ENCODE measurements around the gene ADAR. TPM values are rescaled to one million over a fixed set of nuclear protein-coding genes. Genes with fewer than 3 reads are reported as not detected.
A peak's percentile ranks its signal among the peaks of the same experiment; 100 is the strongest.

ADAR gene
- total and polyA plus RNA-seq, 4 experiments from 2014 or later = 64.4 to 247 (median 201) TPM

DNA sequence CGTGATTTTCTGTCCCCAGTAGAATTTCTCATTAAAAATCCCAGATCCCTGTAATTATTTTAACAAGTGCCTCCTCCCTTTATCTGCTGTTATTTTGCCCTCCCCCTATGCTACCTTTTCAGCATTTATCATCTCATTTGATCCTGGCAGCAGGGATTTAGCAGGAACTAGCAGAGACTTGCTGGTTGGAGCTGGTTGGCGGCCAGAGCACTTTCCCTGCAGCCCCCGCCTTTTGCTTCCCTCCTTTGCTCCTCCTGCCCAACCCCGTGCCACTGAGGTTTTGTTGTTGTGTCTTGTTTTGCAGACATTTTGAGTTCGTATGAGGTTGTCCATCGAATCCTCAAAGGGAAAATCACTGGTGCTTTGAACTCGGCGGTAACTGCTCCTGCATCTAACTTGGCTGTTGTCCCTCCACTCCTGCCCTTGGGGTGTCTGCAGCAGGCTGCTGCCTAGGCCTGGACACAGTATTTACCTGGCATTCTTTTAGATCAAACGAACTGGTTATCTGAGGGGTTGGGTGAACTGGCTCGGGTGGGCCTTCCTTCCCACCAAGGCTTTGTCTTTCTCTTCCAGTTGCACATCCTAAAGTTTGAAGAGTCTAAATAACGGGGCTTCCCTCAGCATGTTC lies 60.8 kb downstream of the ADAR start:
- Mint-ChIP-seq H3K27me3 (no peaks in the 10 kb centered on the region), H3K27ac (peak overlapping the region in 1 of 7 donors; percentile 45), H3K4me3 (no peak overlapping the region), H3K4me1 (peaks cover 7 to 21% (median 14%) of the 10 kb centered on the region in 4 donors), H3K9me3 (no peaks in the 10 kb centered on the region), H3K36me3 (peaks cover 33 to 38% of the 10 kb centered on the region in 2 donors)
- Histone ChIP-seq H3K27ac (ENCODE audit: low read depth, low read length) (no peak overlapping the region), H3K36me3 (ENCODE audit: insufficient read depth, low read length) (peaks cover 38% of the 10 kb centered on the region), H3K27me3 (ENCODE audit: insufficient read depth, low read length) (no peaks in the 10 kb centered on the region), H3K4me3 (ENCODE audit: low read length in 2 of 2) (no peak overlapping the region), H3K9me3 (ENCODE audit: control insufficient read depth in 1 of 2, low read length in 2 of 2) (no peaks in the 10 kb centered on the region), H3K4me1 (ENCODE audit: insufficient read depth, low read length) (peaks cover 13% of the 10 kb centered on the region)
- CTCF ChIA-PET (ENCODE audit: partially characterized antibody) = interaction anchor here (0.7 to 3.1 kb wide), 16 partner anchors 8 to 383 kb away, joined by 3 to 104 read pairs (median 4); partner anchors contain the start of gene UBE2Q1
- peak in 1 of 5 donors; percentile 12 for DNase-seq
- intact Hi-C loops (cut with micrococcal nuclease) = loop anchor here (2.0 kb wide), 1 partner anchor 142 kb away; the partner anchor contains the start of gene IL6R
- POLR2A ChIA-PET (ENCODE audit: partially characterized antibody) = interaction anchor here (1.1 to 1.4 kb wide), 2 partner anchors 66 to 68 kb away, joined by 3 to 6 read pairs; no protein-coding TSS in a partner anchor

- intact Hi-C loops (cut with micrococcal nuclease) = loop anchor here (1.0 to 2.0 kb wide), 2 partner anchors 66 to 142 kb away; partner anchors contain the start of gene IL6R
- Histone ChIP-seq H3K36me3 (ENCODE audit: insufficient read depth, low read length) (peaks cover 30% of the 10 kb centered on the region), H3K27me3 (ENCODE audit: insufficient read depth, low read length) (no peaks in the 10 kb centered on the region), H3K4me1 (ENCODE audit: insufficient read depth, low read length) (peaks cover 13% of the 10 kb centered on the region), H3K27ac (ENCODE audit: low read depth, low read length) (no peak overlapping the region), H3K4me3 (ENCODE audit: low read length in 2 of 2) (no peak overlapping the region), H3K9me3 (ENCODE audit: control insufficient read depth in 1 of 2, low read length in 2 of 2) (no peaks in the 10 kb centered on the region)
- ChIA-PET CTCF (ENCODE audit: partially characterized antibody) (interaction anchor here (0.7 to 3.1 kb wide), 18 partner anchors 9 to 539 kb away, joined by 3 to 104 read pairs (median 4); partner anchors contain the start of gene UBE2Q1), POLR2A (ENCODE audit: partially characterized antibody) (interaction anchor here (1.1 to 1.4 kb wide), 2 partner anchors 65 to 67 kb away, joined by 3 to 6 read pairs; no protein-coding TSS in a partner anchor)
- Mint-ChIP-seq H3K27me3 (no peaks in the 10 kb centered on the region), H3K9me3 (no peaks in the 10 kb centered on the region), H3K4me1 (peaks cover 7 to 21% (median 13%) of the 10 kb centered on the region in 4 donors), H3K36me3 (peaks cover 27 to 31% of the 10 kb centered on the region in 2 donors), H3K4me3 (no peak overlapping the region), H3K27ac (peak overlapping the region in 4 of 7 donors; percentile 25 to 67 (median 43))
- DNase-seq = peak; percentile 36 to 53 (median 47)
These were observed 61.5 kb downstream of the ADAR start for GRCh38 chr1:154546264-154547063.

GRCh38 chr1:154541231-154541630 lies 66.8 kb downstream of the ADAR start:
- Histone ChIP-seq H3K36me3 (ENCODE audit: insufficient read depth, low read length) (no peaks in the 10 kb centered on the region), H3K27me3 (ENCODE audit: insufficient read depth, low read length) (peaks cover 5% of the 10 kb centered on the region), H3K9me3 (ENCODE audit: control insufficient read depth in 1 of 2, low read length in 2 of 2) (no peaks in the 10 kb centered on the region), H3K4me1 (ENCODE audit: insufficient read depth, low read length) (no peaks in the 10 kb centered on the region), H3K4me3 (ENCODE audit: low read length in 2 of 2) (no peak overlapping the region), H3K27ac (ENCODE audit: low read depth, low read length) (no peak overlapping the region)
- H3K27me3 Mint-ChIP-seq = peaks cover 1 to 4% of the 10 kb centered on the region in 2 donors
- H3K4me1 Mint-ChIP-seq = no peaks in the 10 kb centered on the region
- no peak overlapping the region for H3K4me3 Mint-ChIP-seq
- intact Hi-C loops (cut with micrococcal nuclease) = no loop called here
- H3K36me3 Mint-ChIP-seq = no peaks in the 10 kb centered on the region
- POLR2A ChIA-PET (ENCODE audit: partially characterized antibody) = no interaction called here
- no peak for DNase-seq
- H3K27ac Mint-ChIP-seq = no peak overlapping the region
- H3K9me3 Mint-ChIP-seq = no peaks in the 10 kb centered on the region
- CTCF ChIA-PET (ENCODE audit: partially characterized antibody) = no interaction called here

GRCh38 chr1:154539486-154540483 lies 68.2 kb downstream of the ADAR start:
- Mint-ChIP-seq H3K36me3 (no peaks in the 10 kb centered on the region), H3K4me1 (no peaks in the 10 kb centered on the region), H3K27ac (peak overlapping the region in 1 of 7 donors; percentile 8), H3K27me3 (peaks cover 3 to 7% of the 10 kb centered on the region in 2 donors), H3K9me3 (peaks cover 0 to 3% (median 0%) of the 10 kb centered on the region in 8 donors), H3K4me3 (no peak overlapping the region)
- Histone ChIP-seq H3K4me1 (ENCODE audit: insufficient read depth, low read length) (no peaks in the 10 kb centered on the region), H3K4me3 (ENCODE audit: low read length in 2 of 2) (no peak overlapping the region), H3K27ac (ENCODE audit: low read depth, low read length) (no peak overlapping the region), H3K36me3 (ENCODE audit: insufficient read depth, low read length) (no peaks in the 10 kb centered on the region), H3K27me3 (ENCODE audit: insufficient read depth, low read length) (peaks cover 5% of the 10 kb centered on the region), H3K9me3 (ENCODE audit: control insufficient read depth in 1 of 2, low read length in 2 of 2) (no peaks in the 10 kb centered on the region)
- no peak for DNase-seq
- intact Hi-C loops (cut with micrococcal nuclease) = no loop called here
- ChIA-PET CTCF (ENCODE audit: partially characterized antibody) (no interaction called here), POLR2A (ENCODE audit: partially characterized antibody) (no interaction called here)

GRCh38 chr1:154536570-154536969 lies 71.4 kb downstream of the ADAR start:
- intact Hi-C loops (cut with micrococcal nuclease) = no loop called here

GRCh38 chr1:154533952-154534844 lies 73.8 kb downstream of the ADAR start:
- Mint-ChIP-seq H3K27ac (no peak overlapping the region), H3K9me3 (peaks cover 0 to 3% (median 0%) of the 10 kb centered on the region in 8 donors), H3K4me1 (no peaks in the 10 kb centered on the region), H3K27me3 (peaks cover 3 to 7% of the 10 kb centered on the region in 2 donors), H3K4me3 (no peak overlapping the region), H3K36me3 (no peaks in the 10 kb centered on the region)
- ChIA-PET POLR2A (ENCODE audit: partially characterized antibody) (no interaction called here), CTCF (ENCODE audit: partially characterized antibody) (interaction anchor here (1.7 kb wide), 1 partner anchor 13 kb away, joined by 6 read pairs; no protein-coding TSS in a partner anchor)
- Histone ChIP-seq H3K27me3 (ENCODE audit: insufficient read depth, low read length) (peaks cover 5% of the 10 kb centered on the region), H3K9me3 (ENCODE audit: control insufficient read depth in 1 of 2, low read length in 2 of 2) (no peaks in the 10 kb centered on the region), H3K36me3 (ENCODE audit: insufficient read depth, low read length) (no peaks in the 10 kb centered on the region), H3K4me1 (ENCODE audit: insufficient read depth, low read length) (no peaks in the 10 kb centered on the region), H3K4me3 (ENCODE audit: low read length in 2 of 2) (no peak overlapping the region), H3K27ac (ENCODE audit: low read depth, low read length) (no peak overlapping the region)
- peak in 1 of 5 donors; percentile 10 for DNase-seq
- intact Hi-C loops (cut with micrococcal nuclease) = no loop called here

More at GRCh38 chr1:154536570-154536969, 71.4 kb downstream of the ADAR start:
- H3K27me3 Mint-ChIP-seq = peaks cover 5 to 7% of the 10 kb centered on the region in 2 donors
- no peaks in the 10 kb centered on the region for H3K9me3 ChIP-seq (ENCODE audit: control insufficient read depth in 1 of 2, low read length in 2 of 2)
- H3K4me1 Mint-ChIP-seq = no peaks in the 10 kb centered on the region
- no peaks in the 10 kb centered on the region for H3K36me3 Mint-ChIP-seq
- no peaks in the 10 kb centered on the region for H3K36me3 ChIP-seq (ENCODE audit: insufficient read depth, low read length)
- H3K27ac Mint-ChIP-seq = no peak overlapping the region
- ChIA-PET POLR2A (ENCODE audit: partially characterized antibody) (no interaction called here), CTCF (ENCODE audit: partially characterized antibody) (no interaction called here)
- no peak overlapping the region for H3K27ac ChIP-seq (ENCODE audit: low read depth, low read length)
- no peak overlapping the region for H3K4me3 ChIP-seq (ENCODE audit: low read length in 2 of 2)
- H3K27me3 ChIP-seq (ENCODE audit: insufficient read depth, low read length) = peaks cover 5% of the 10 kb centered on the region
- peaks cover 0 to 3% (median 0%) of the 10 kb centered on the region in 8 donors for H3K9me3 Mint-ChIP-seq
- no peaks in the 10 kb centered on the region for H3K4me1 ChIP-seq (ENCODE audit: insufficient read depth, low read length)
- H3K4me3 Mint-ChIP-seq = no peak overlapping the region
- peak in 1 of 5 donors; percentile 22 for DNase-seq
